Measurements from ENCODE around the gene SKI. TPM values are rescaled to one million over a fixed set of nuclear protein-coding genes. Genes with fewer than 3 reads are reported as not detected.

SKI gene
- total and polyA plus RNA-seq, 10 of the 15 experiments (the other 5 are each of a cell fraction or from before 2014, with no cell fraction given), result 0.03 to 14.9 (median 0.96) TPM

DNA sequence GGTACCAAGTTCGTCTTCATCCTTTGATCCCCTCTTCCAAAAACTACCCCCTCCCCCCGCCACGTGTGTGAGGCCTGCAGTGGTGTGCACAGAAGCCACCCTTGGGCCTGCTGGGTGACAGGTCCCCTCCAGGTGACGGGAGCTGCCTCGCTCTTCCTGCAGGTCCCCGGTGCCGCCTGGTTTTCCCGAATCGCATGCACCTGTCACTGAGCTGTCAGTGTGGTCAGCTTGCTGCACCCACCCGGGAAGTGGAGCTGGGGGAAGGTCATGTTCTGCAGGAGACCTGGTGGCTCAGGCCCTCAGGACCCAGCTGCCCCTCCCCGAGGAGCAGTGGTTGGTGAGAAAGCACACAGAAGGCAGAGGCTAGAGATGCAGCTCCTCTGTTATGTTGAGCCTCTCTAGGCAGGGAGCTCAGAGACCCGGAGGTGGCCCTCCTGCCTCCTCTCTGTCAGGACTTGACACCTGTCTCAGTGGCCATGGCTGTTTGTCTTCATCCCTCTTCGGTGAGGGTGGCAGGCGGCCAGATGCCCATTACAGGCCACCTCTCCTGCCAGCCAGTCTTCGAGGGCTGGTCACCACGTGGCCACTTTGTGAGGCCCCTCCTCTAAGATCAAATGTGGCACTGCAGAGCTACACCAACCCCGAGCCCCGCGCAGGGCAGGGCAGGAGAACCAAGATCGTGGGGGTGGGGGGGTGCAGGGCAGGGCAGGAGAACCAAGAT is 60.9 kb downstream of the SKI start:
- H3K4me2 ChIP-seq (ENCODE audit: control insufficient read depth, insufficient read depth), result no peak overlapping the region
- ChIA-PET CTCF (no interaction called here), POLR2A (no interaction called here), RAD21 (ENCODE audit: unreplicated experiment) (no interaction called here), SMC1A (ENCODE audit: uncharacterized antibody, unreplicated experiment) (no interaction called here)
- no TSS peak for BruUV-seq (replicated peaks)
- H3K9ac ChIP-seq (ENCODE audit: control insufficient read depth, insufficient read depth, low read length), result no peak overlapping the region
- no peak for FAIRE-seq
- TF ChIP-seq, protein P1, sequence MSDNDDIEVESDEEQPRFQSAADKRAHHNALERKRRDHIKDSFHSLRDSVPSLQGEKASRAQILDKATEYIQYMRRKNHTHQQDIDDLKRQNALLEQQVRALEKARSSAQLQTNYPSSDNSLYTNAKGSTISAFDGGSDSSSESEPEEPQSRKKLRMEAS (IDR thresholded peaks at IDR 0.05; ENCODE audit: low read depth, low read length), result no peak
- no peak for TF ChIP-seq ZZZ3 (IDR thresholded peaks at IDR 0.05; ENCODE audit: control insufficient read depth, insufficient read length, low read depth)
- no peaks in the 10 kb centered on the region; the same call in 1 of the 2 replicates for H3K79me2 ChIP-seq (ENCODE audit: control insufficient read depth, insufficient read depth, low read length)
- intact Hi-C loops (cut with micrococcal nuclease; ENCODE audit: unreplicated experiment) (no loop called here), in situ Hi-C loops (cut with MboI) (no loop called here)
- ATAC-seq, result no peak
- no peak overlapping the region for H2AFZ ChIP-seq (ENCODE audit: control insufficient read depth, low read depth, low read length)
- 90% methylated on average over 18 of the region's 20 CpGs for WGBS (ENCODE audit: insufficient coverage, insufficient replicate concordance, low lambda C conversion rate, missing lambda C conversion rate)
- H3K27ac ChIP-seq (ENCODE audit: control insufficient read depth, insufficient read depth), result no peak overlapping the region
- peaks cover 23% of the 10 kb centered on the region for H3K4me1 ChIP-seq (ENCODE audit: control insufficient read depth, insufficient read depth, low read length)
- no peaks in the 10 kb centered on the region for H3K27me3 ChIP-seq (replicated peaks in 1 of 2; ENCODE audit: control insufficient read depth in 2 of 2, insufficient read depth in 2 of 2, low read length in 1 of 2)
- H4K20me1 ChIP-seq (ENCODE audit: control insufficient read depth, insufficient read depth), result peaks cover 4% of the 10 kb centered on the region
- no peaks in the 10 kb centered on the region for H3K36me3 ChIP-seq (ENCODE audit: control insufficient read depth in 2 of 2, insufficient read depth in 2 of 2, low read length in 1 of 2)
- H3K9me3 ChIP-seq (replicated peaks; ENCODE audit: control insufficient read depth, insufficient read depth, low read length), result no peaks in the 10 kb centered on the region
- no peak for DNase-seq (ENCODE audit: low read depth, low spot score)
- no peak overlapping the region for H3K4me3 ChIP-seq

DNA sequence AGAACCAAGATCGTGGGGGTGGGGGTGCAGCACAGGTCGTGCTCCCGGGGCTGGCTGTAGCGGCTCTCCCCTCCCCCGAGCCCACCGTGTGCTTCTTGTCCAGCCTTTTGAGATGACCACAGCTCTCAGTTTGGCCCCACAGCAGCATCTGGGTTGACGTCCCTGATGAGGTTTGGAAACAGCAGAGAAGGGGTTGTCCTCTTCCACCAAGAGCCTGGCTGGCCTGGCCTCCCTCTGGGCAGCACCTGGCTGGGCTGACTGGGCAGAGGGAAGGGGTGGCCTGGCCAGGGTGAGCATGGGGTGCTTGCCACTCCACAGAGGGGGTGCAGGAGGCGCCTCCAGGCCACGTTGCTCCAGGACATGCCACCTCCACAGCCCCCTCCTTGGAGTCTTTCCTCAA is 61.5 kb downstream of the SKI start:
- Histone ChIP-seq H3K36me3 (ENCODE audit: control insufficient read depth in 2 of 2, insufficient read depth in 2 of 2, low read length in 1 of 2) (no peaks in the 10 kb centered on the region; a peak in 1 of 4 replicates), H3K4me2 (ENCODE audit: control insufficient read depth, insufficient read depth) (peak overlapping the region; percentile 84; the same call in 1 of the 2 replicates), H3K27ac (ENCODE audit: control insufficient read depth, insufficient read depth) (no peak overlapping the region), H3K79me2 (ENCODE audit: control insufficient read depth, insufficient read depth, low read length) (no peaks in the 10 kb centered on the region; the same call in 1 of the 2 replicates), H2AFZ (ENCODE audit: control insufficient read depth, low read depth, low read length) (no peak overlapping the region), H3K4me3 (no peak overlapping the region), H4K20me1 (ENCODE audit: control insufficient read depth, insufficient read depth) (peaks cover 4% of the 10 kb centered on the region), H3K27me3 (replicated peaks in 1 of 2; ENCODE audit: control insufficient read depth in 2 of 2, insufficient read depth in 2 of 2, low read length in 1 of 2) (no peaks in the 10 kb centered on the region), H3K4me1 (ENCODE audit: control insufficient read depth, insufficient read depth, low read length) (peaks cover 23% of the 10 kb centered on the region), H3K9me3 (replicated peaks; ENCODE audit: control insufficient read depth, insufficient read depth, low read length) (no peaks in the 10 kb centered on the region), H3K9ac (ENCODE audit: control insufficient read depth, insufficient read depth, low read length) (no peak overlapping the region)
- TF ChIP-seq CHD2 (IDR thresholded peaks at IDR 0.05; ENCODE audit: borderline replicate concordance, low read depth, low read length), result no peak
- no peak for TF ChIP-seq PML (IDR thresholded peaks at IDR 0.05; ENCODE audit: low read length)
- no peak for TF ChIP-seq ESRRA (IDR thresholded peaks at IDR 0.05; ENCODE audit: low read length)
- TF ChIP-seq EZH2 (IDR thresholded peaks at IDR 0.05; ENCODE audit: borderline replicate concordance, control insufficient read depth, low read depth, low read length), result no peak
- TF ChIP-seq SMC3 (IDR thresholded peaks at IDR 0.05; ENCODE audit: borderline replicate concordance, low read length), result no peak
- TF ChIP-seq PAX5 (IDR thresholded peaks at IDR 0.05; ENCODE audit: borderline replicate concordance, low read depth, low read length), result no peak
- TF ChIP-seq PAX8 (IDR thresholded peaks at IDR 0.05), result no peak
- no peak for TF ChIP-seq RFX5 (IDR thresholded peaks at IDR 0.05; ENCODE audit: low read depth, low read length)
- TF ChIP-seq GABPA (IDR thresholded peaks at IDR 0.05; ENCODE audit: low read depth), result no peak
- TF ChIP-seq ZNF24 (IDR thresholded peaks at IDR 0.05), result no peak
- TF ChIP-seq TAF1 (IDR thresholded peaks at IDR 0.05; ENCODE audit: borderline replicate concordance, low read depth, low read length), result no peak
- TF ChIP-seq, protein P2, sequence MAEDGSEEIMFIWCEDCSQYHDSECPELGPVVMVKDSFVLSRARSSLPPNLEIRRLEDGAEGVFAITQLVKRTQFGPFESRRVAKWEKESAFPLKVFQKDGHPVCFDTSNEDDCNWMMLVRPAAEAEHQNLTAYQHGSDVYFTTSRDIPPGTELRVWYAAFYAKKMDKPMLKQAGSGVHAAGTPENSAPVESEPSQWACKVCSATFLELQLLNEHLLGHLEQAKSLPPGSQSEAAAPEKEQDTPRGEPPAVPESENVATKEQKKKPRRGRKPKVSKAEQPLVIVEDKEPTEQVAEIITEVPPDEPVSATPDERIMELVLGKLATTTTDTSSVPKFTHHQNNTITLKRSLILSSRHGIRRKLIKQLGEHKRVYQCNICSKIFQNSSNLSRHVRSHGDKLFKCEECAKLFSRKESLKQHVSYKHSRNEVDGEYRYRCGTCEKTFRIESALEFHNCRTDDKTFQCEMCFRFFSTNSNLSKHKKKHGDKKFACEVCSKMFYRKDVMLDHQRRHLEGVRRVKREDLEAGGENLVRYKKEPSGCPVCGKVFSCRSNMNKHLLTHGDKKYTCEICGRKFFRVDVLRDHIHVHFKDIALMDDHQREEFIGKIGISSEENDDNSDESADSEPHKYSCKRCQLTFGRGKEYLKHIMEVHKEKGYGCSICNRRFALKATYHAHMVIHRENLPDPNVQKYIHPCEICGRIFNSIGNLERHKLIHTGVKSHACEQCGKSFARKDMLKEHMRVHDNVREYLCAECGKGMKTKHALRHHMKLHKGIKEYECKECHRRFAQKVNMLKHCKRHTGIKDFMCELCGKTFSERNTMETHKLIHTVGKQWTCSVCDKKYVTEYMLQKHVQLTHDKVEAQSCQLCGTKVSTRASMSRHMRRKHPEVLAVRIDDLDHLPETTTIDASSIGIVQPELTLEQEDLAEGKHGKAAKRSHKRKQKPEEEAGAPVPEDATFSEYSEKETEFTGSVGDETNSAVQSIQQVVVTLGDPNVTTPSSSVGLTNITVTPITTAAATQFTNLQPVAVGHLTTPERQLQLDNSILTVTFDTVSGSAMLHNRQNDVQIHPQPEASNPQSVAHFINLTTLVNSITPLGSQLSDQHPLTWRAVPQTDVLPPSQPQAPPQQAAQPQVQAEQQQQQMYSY (CRISPR knock-in tag; IDR thresholded peaks at IDR 0.05), result no peak
- ATAC-seq (no peak), FAIRE-seq (no peak), DNase-seq (ENCODE audit: low read depth, low spot score) (no peak)
- ChIA-PET SMC1A (ENCODE audit: uncharacterized antibody, unreplicated experiment) (no interaction called here), RAD21 (ENCODE audit: unreplicated experiment) (interaction anchor here (1.0 kb wide), 1 partner anchor 12 kb away, joined by 3 read pairs; no protein-coding TSS in a partner anchor), POLR2A (no interaction called here), CTCF (no interaction called here)
- intact Hi-C loops (cut with micrococcal nuclease; ENCODE audit: unreplicated experiment) (loop anchor here (2.0 to 10.0 kb wide), 2 partner anchors 35 to 55 kb away; no protein-coding TSS in a partner anchor), in situ Hi-C loops (cut with MboI) (no loop called here)
- BruUV-seq (replicated peaks), result no TSS peak
- WGBS (ENCODE audit: insufficient coverage, insufficient replicate concordance, low lambda C conversion rate, missing lambda C conversion rate), result 71% methylated on average over 9 of the region's 9 CpGs
